Sigmoid colon (tissue), 7 donors: Measurements from ENCODE around the gene PTPRD. TPM values are rescaled to one million over a fixed set of nuclear protein-coding genes. Genes with fewer than 3 reads are reported as not detected.

Experiments
- DNase-seq: peaks from one replicate; pipeline ENCODE4 v3.0.0-alpha.2; 2019
- H3K27ac ChIP-seq, 4 donors: fragments of 200-600 bp; sonication (generic); one replicate each; pipeline ENCODE4 v1.5.1; 2016 to 2019; ENCODE audit warnings: mild to moderate bottlenecking in 1 of 4
- H3K27me3 ChIP-seq, 3 donors: fragments of 200-600 bp; sonication (generic); one replicate each; pipeline ENCODE4 v1.5.1; 2019; ENCODE audit warnings: mild to moderate bottlenecking in 1 of 3
- H3K36me3 ChIP-seq, 4 donors: fragments of 200-600 bp; sonication (generic); one replicate each; pipeline ENCODE4 v1.5.1; 2016 to 2019
- H3K4me1 ChIP-seq, 4 donors: fragments of 200-600 bp; sonication (generic); one replicate each; pipeline ENCODE4 v1.5.1; 2017 to 2019
- H3K4me3 ChIP-seq, 4 donors: fragments of 200-600 bp; sonication (generic); one replicate each; pipeline ENCODE4 v1.5.1; 2017 to 2019; ENCODE audit warnings: mild to moderate bottlenecking in 2 of 4, moderate library complexity in 1 of 4
- H3K9me3 ChIP-seq, 4 donors: fragments of 200-600 bp in 3 of 4; sonication (generic) in 3 of 4; one replicate each; pipeline versions ENCODE4 v1.5.1 to v1.6.1; 2013 to 2019
- EP300 ChIP-seq, 4 donors: sonication (generic); formaldehyde crosslinking; IDR thresholded peaks; one replicate each; pipeline ENCODE4 v1.6.1; 2017; ENCODE audit warnings: antibody characterized with exemption in 4 of 4
- POLR2A ChIP-seq, 2 donors: fragments of 450-650 bp; IDR thresholded peaks; one replicate each; pipeline ENCODE4 v1.6.1; 2016; ENCODE audit warnings: antibody characterized with exemption in 2 of 2, mild to moderate bottlenecking in 2 of 2, moderate library complexity in 2 of 2
- POLR2AphosphoS5 ChIP-seq, 4 donors: sonication (generic); formaldehyde crosslinking; IDR thresholded peaks; one replicate each; pipeline ENCODE4 v1.6.1; 2017; ENCODE audit warnings: antibody characterized with exemption in 4 of 4
- WGBS, 2 donors: extraction: QIAGEN DNeasy Blood & Tissue Kit; methylation state at CpG; one replicate each; pipeline ENCODE4 v1.1.7; 2013; 5-methylcytosine and 5-hydroxymethylcytosine counted together
- intact Hi-C: fragments of 100-400 bp; cut with DNase I; formaldehyde crosslinking; loops from one replicate; pipeline ENCODE4 v1.15.1; 2023
- polyA plus RNA-seq, 3 donors: library from polyadenylated mRNA; stranded (reverse); fragments of 200-250 nt; gene quantifications; one replicate each; pipeline ENCODE4 v1.2.3, GENCODE V29; 2013
- total RNA-seq, 4 donors: library from RNA; depleted of rRNA; stranded (reverse); fragments of >200 nt; gene quantifications; one replicate each; pipeline ENCODE4 v1.1.0, GENCODE V29; 2016
- TF ChIP-seq, protein P1 (sequence below), 4 experiments: fragments of 450-650 bp in 3 of 4; fragments of 200-600 bp in 1 of 4; IDR thresholded peaks; one replicate each; pipeline ENCODE4 v1.5.1; 2016 to 2019; ENCODE audit warnings: antibody characterized with exemption in 4 of 4, mild to moderate bottlenecking in 3 of 4, moderate library complexity in 2 of 4
- donor health status: healthy with polysubstance abuse.
- donor health status: Bipolar disorder and iron deficiency.
- donor health status: healthy.

The PTPRD gene
- total and polyA plus RNA-seq, 7 donors = 1.2 to 18.3 (median 6.3) TPM

DNA sequence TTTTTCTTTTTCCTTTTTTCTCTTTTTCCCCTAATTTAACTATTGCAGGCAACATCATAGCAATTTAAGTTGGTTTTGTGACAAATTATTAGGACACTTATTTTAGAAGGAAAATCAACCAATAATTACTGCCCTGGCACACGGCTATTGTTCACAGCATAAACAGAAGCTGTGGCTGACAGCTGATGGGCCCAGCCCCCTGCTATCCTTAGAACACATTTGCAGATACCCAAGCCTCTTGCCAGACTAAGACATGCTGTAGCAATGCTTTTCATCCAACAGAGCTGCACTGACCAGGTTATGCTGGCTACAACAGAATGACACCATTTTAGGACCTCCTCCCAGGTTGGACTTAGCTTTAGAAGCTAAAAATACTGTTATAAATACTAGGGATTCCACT is 1960.5 kb downstream of the PTPRD start:
- no peak for TF ChIP-seq POLR2AphosphoS5 (IDR thresholded peaks at IDR 0.05)
- no peak for TF ChIP-seq POLR2A (IDR thresholded peaks at IDR 0.05)
- TF ChIP-seq, protein P1, sequence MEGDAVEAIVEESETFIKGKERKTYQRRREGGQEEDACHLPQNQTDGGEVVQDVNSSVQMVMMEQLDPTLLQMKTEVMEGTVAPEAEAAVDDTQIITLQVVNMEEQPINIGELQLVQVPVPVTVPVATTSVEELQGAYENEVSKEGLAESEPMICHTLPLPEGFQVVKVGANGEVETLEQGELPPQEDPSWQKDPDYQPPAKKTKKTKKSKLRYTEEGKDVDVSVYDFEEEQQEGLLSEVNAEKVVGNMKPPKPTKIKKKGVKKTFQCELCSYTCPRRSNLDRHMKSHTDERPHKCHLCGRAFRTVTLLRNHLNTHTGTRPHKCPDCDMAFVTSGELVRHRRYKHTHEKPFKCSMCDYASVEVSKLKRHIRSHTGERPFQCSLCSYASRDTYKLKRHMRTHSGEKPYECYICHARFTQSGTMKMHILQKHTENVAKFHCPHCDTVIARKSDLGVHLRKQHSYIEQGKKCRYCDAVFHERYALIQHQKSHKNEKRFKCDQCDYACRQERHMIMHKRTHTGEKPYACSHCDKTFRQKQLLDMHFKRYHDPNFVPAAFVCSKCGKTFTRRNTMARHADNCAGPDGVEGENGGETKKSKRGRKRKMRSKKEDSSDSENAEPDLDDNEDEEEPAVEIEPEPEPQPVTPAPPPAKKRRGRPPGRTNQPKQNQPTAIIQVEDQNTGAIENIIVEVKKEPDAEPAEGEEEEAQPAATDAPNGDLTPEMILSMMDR (IDR thresholded peaks at IDR 0.05) = no peak
- TF ChIP-seq EP300 (IDR thresholded peaks at IDR 0.05) = no peak
- WGBS, 2 donors = 81 to 88% methylated on average over 1 of the region's 1 CpG
- H3K4me3 ChIP-seq = no peak overlapping the region
- no peak overlapping the region for H3K27ac ChIP-seq
- intact Hi-C loops = no loop called here
- H3K4me1 ChIP-seq = peaks cover 0 to 6% (median 0%) of the 10 kb centered on the region in 4 donors
- no peaks in the 10 kb centered on the region for H3K27me3 ChIP-seq
- H3K36me3 ChIP-seq = no peaks in the 10 kb centered on the region
- no peaks in the 10 kb centered on the region for H3K9me3 ChIP-seq
- DNase-seq = no peak

DNA sequence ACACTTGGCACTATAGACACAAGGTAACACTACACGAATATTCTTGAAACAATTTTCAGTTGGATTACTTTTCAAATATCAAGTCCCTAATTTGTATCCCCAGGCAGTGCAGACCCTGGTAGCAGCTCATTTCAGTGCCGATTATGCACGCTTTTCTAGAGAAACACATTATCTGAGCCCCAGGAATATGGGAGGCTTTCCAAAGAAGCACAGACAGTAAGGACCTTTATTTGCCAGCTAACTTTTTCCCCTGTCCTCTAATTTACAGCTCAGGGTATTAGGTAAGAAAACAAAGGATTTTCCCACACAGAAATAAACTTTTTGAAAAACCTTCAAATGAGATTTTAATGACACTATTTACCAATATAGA is 1961.0 kb downstream of the PTPRD start:
- H3K4me3 ChIP-seq = no peak overlapping the region
- H3K9me3 ChIP-seq = no peaks in the 10 kb centered on the region
- H3K36me3 ChIP-seq = no peaks in the 10 kb centered on the region
- DNase-seq = no peak
- H3K27ac ChIP-seq = no peak overlapping the region
- 58 to 59% methylated on average over 3 of the region's 3 CpGs for WGBS, 2 donors
- H3K27me3 ChIP-seq = no peaks in the 10 kb centered on the region
- intact Hi-C loops = no loop called here
- no peak for TF ChIP-seq EP300 (IDR thresholded peaks at IDR 0.05)
- no peak for TF ChIP-seq POLR2A (IDR thresholded peaks at IDR 0.05)
- TF ChIP-seq, protein P1 (IDR thresholded peaks at IDR 0.05) = no peak
- TF ChIP-seq POLR2AphosphoS5 (IDR thresholded peaks at IDR 0.05) = no peak
- peaks cover 0 to 6% (median 0%) of the 10 kb centered on the region in 4 donors for H3K4me1 ChIP-seq

DNA sequence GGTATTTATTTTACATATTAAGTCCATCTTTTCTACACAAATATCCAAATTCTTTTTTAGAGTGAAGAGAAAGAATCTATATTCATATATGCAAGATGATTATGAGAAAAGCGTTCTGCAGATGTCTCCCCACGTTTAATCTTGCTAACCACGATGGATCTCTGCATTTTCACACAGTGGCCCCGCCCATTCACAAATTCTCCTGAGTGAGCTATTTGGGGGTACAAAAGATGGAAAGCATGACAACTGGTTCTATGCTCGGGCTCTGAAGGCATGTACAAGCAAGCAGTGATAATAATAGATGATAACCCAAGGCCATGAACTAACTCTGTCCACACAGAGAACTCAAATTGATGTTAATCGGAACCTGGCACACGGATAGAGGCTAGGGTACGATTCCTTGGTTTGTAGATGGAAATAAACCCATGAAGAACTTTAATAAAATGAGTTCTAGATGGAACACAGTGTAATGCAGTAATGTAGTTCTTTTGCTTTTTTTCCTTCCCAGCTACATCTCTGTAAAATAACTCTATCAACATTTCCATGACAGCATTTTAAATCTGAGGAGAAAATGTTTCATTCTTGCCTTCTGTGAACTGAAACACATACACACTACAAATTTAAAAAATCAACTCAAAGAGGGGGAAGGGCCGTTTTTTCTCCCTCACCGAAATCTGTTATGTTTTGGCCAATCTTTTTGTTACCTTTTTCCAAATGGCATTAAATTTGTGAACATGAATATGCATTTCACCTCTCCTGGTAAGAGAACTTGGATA is 1961.5 kb downstream of the PTPRD start:
- no peak for DNase-seq
- intact Hi-C loops = no loop called here
- Histone ChIP-seq H3K4me1 (peaks cover 0 to 6% (median 0%) of the 10 kb centered on the region in 4 donors), H3K9me3 (no peaks in the 10 kb centered on the region), H3K4me3 (no peak overlapping the region), H3K36me3 (no peaks in the 10 kb centered on the region), H3K27ac (no peak overlapping the region), H3K27me3 (no peaks in the 10 kb centered on the region)
- TF ChIP-seq EP300 (IDR thresholded peaks at IDR 0.05) (no peak), POLR2AphosphoS5 (IDR thresholded peaks at IDR 0.05) (no peak), POLR2A (IDR thresholded peaks at IDR 0.05) (no peak)
- TF ChIP-seq, protein P1 (IDR thresholded peaks at IDR 0.05) = no peak
- 85 to 92% methylated on average over 10 of the region's 10 CpGs for WGBS, 2 donors

DNA sequence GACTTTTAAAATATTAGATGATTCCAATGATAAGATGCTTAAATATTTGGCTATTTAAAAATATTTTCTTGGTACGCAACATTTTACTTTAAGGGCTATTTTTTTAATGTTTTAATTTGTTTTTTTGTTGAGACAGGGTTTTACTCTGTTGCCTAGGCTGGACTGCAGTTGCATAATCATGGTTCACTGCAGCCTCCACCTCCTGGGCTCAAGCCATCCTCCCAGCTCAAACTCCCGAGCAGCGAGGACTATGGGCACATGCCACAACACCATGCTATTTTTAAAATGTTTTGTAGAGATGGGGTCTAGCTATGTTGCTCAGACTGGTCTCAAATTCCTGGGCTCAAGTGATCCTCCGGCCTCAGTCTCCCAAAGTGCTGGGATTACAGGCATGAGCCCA is 1963.0 kb downstream of the PTPRD start:
- intact Hi-C loops = no loop called here
- 85 to 90% methylated on average over 4 of the region's 4 CpGs for WGBS, 2 donors
- H3K27ac ChIP-seq = no peak overlapping the region
- no peaks in the 10 kb centered on the region for H3K9me3 ChIP-seq
- no peaks in the 10 kb centered on the region for H3K27me3 ChIP-seq
- no peak for TF ChIP-seq POLR2AphosphoS5 (IDR thresholded peaks at IDR 0.05)
- TF ChIP-seq, protein P1 (IDR thresholded peaks at IDR 0.05) = no peak
- TF ChIP-seq POLR2A (IDR thresholded peaks at IDR 0.05) = no peak
- no peak for TF ChIP-seq EP300 (IDR thresholded peaks at IDR 0.05)
- no peak for DNase-seq
- no peak overlapping the region for H3K4me3 ChIP-seq
- no peaks in the 10 kb centered on the region for H3K36me3 ChIP-seq
- H3K4me1 ChIP-seq = peaks cover 0 to 6% (median 0%) of the 10 kb centered on the region in 4 donors
